ENCODE measurements around the gene ELOVL3.

DNA sequence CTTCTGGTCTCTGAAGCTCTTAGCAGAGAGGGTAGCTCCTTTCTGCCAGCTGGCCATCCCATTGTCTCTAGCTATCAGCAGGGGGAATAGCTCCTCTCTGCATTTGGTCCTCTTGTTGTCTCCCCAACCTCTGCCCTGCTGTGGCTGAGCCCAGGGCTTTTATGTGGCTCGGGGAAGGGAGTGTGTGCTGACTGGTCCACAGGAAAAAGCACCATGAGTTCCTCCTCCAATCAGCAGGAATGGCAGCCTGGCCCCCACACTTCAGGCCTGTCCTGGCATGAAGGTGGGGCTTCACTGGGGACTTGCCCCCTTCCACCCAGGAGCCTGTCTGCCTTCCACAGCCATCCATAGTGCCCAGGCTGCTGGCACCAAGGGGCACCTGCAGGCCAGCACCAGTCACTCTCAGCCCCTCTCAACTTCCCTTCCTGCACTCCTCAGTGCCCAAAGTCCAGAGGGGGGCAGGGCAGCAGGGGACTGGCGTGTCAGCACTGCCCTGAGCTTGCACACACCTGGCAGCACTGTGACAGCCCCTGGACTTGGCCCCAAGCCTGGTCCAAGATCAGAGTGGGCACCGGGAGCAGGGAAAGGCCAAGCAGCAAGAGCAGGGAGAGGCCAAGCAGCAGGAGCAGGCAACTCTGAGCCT lies 37.7 kb upstream of the ELOVL3 start:
- TF ChIP-seq CTCF (conservative IDR thresholded peaks at IDR 0.05) (no peak), EZH2 (IDR thresholded peaks at IDR 0.05; ENCODE audit: low read depth) (no peak)

All from PC-9 (cell line).